Inflammatory macrophage treated with lipopolysaccharide for 1 hour (primary cell): Measurements from ENCODE around the gene CFAP45.

Experiments
- DNase-seq, 2 donors: peaks; one replicate each; pipeline ENCODE4 v3.0.0-alpha.2; 2020 to 2022

The CFAP45 gene

GRCh38 chr1:159936273-159936904 is 36.4 kb upstream of the CFAP45 start:
- DNase-seq, result peak; percentile 29 to 89

DNA sequence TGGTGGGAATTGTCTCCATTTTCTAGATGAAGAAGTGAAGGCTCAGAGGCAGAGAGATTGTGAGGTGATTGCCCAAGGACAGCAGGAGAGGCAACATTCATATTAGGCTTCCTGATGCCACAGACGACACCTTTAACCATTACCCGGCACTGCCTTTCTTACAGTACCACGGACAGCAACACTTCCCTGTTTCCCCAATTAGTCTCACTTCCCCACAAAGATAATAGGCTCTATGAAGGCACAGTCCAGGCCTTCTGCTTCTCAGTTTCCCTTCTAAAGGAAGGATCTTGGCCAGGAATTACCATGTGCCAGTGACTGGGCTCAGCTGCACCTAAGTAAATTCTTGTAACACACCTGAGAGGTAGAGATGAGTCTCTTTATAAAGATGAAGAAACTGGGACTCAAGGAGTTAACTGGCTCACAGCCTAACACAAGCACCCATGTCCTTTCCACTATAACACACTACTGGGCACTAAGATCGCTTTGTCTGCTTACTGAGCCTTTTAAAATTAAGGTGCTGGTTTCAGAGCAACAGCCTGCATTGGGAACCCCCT is 35.8 kb upstream of the CFAP45 start:
- peak; percentile 55 to 78 for DNase-seq

DNA sequence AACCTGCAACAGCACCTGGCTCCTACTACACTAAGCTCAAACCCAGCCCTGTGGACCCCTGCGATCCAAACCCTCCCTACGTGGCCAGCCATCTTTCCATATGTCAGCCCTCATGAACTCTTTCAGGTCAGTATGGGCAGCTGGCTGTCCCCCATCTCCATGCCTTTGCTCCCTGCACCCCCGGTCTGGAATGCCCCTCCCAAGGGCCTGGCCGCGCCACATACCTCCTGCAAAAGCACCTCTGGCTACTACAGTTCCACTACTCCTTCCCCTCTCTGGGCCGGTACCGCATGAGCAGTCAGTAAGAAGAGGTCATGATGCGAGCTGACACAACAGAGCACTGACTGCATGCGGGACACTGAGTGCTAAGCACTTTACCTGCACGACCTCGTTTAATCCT is 35.3 kb upstream of the CFAP45 start:
- no peak for DNase-seq

GRCh38 chr1:159934136-159935039 is 34.4 kb upstream of the CFAP45 start:
- DNase-seq, result no peak

GRCh38 chr1:159933347-159933746 is 33.4 kb upstream of the CFAP45 start:
- no peak for DNase-seq

DNA sequence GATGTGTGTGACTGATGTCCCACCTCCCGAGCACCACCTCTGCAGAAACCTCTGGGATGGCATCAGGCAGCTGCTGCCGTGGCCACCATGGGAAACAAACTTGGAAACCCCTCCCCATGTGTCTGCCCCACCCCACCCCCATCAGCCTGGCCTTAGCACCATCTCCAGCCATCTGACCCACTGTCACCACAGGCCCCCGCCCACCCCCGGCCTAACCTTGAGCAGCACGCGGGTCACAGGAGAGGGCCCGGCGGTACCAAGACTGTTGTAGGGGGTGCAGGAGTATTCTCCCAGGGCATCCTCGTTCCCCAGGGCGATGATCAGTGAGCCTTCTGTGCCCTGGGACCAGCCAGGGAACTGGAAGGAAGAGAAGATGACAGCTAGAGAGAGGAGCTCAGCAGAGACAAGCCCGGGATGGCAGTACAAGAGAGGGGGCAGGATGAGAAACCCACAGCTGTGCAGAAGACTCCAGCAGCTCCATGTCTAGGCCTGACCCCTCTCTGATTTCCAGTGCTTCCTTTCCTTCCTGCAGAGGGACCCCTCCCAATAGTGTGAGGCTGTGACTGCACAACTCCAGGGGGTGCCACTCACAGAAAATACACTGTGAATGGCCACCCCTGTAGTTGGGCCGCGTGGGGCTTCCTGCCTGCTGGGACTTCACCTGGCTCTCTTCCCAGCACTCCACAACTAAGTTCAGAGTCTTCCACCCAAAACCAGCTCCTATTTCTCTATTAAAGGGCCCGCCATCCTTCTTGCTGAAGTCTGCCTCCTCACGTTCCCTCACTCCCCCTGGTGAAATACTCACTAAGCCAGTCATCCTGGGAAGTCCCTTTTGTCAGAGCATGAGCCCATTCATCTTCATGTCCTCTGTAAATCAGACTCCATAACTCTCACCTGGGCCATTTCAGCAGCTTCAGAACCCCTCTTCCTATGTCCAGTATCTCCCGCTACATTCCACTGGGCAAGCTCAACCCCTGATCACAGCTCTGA is 32.6 kb upstream of the CFAP45 start:
- DNase-seq, result no peak

GRCh38 chr1:159931795-159932173 is 31.8 kb upstream of the CFAP45 start:
- DNase-seq, result no peak

DNA sequence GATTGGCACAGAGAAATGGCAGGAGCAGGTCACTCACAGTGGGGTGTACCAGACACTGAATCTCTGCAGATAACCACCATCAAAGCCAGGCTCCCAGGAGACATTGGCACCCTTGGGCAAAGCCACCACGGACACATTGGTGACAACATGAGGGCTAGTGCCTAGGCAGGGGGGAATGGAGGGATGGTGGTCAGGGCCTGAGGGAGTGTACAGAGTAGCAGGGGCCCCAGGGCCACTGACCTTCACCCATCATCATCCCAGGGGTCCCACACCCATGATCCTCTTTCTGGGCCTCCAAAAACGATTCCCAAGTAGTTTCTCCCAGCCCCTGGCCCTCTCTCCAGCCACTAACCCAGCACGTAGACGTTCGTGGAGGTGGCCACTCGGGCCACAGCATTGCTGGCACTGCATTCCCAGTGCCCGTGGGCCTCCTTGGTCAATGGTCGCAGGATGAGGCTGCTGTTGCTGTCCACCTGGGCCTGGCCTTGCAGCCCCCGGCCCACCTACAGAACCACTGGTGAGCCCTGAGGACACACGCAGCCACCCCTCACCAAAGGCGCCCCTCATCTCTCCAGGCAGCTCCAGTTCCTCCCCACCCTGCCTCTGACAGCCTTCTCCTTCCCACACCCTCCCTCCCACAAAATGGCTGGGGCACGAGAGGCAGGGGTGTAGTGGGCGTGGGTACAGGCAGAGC is 31.3 kb upstream of the CFAP45 start:
- no peak for DNase-seq

DNA sequence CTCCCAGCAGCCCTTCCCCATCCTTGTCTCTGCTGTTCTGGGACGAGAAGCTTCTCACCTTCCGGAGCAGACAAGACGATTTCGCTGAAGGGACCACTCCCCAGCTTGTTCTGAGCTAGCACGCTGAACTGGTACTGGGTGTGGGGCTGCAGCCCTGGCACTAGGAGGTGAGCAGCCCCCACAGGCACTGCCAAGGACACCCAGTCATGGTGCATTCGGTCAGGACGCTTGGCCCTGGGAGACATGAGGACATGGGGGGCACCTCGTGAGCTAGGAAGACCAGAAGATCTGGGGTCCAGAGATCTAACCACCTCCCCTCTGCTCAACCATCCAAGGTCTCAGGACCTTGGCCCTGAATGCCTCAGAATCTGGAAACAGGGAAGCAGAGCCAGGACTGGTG is 30.7 kb upstream of the CFAP45 start:
- no peak for DNase-seq

- no peak for DNase-seq
These were observed 30.3 kb upstream of the CFAP45 start for GRCh38 chr1:159930216-159930615.

- no peak for DNase-seq
These were observed 29.4 kb upstream of the CFAP45 start for GRCh38 chr1:159929155-159930051.

GRCh38 chr1:159928491-159929050 is 28.6 kb upstream of the CFAP45 start:
- no peak for DNase-seq

GRCh38 chr1:159927849-159928431 is 28.0 kb upstream of the CFAP45 start:
- DNase-seq, result peak in 1 of 2 donors; percentile 25

DNA sequence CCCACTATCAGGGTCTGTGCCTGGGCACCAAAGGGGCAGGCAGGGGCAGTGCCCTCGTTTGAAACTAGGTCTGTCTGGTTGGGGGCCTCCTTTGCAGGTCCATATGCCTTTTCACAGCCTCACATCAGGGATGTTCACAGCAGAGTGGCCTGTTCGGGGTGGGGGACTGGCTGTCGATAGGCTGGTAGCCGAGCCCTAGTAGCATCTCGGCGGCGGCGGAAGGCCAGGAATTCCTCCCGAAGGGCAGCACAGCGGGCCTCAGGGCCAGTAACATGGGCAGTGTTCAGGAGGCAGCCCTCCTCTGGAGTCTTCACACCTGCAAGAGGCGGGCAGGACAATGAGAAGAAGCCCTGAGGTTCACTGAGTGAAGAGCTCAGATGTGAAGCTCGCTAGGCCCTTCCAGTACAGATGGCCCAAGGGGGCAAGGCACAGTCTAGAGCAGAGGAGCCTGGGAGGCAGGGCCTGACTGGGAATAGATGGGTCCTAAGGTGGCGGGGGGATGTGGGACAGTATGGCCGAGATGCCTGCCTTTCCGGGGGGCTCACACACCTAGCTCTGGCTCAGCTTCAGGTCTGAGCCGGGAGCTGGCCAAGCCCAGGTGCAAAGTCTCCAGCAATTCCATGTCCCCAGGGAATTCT is 27.4 kb upstream of the CFAP45 start:
- DNase-seq, result no peak

GRCh38 chr1:159925719-159926078 is 25.7 kb upstream of the CFAP45 start:
- DNase-seq, result peak in 1 of 2 donors; percentile 20

GRCh38 chr1:159924791-159925718 is 25.1 kb upstream of the CFAP45 start, which contains the start of gene TAGLN2:
Gene TAGLN2, minus strand, starts transcription at chr1:159925507. Its CDS starts 4,998 bp downstream, at chr1:159920509.
- peak; percentile 88 to 92 for DNase-seq

DNA sequence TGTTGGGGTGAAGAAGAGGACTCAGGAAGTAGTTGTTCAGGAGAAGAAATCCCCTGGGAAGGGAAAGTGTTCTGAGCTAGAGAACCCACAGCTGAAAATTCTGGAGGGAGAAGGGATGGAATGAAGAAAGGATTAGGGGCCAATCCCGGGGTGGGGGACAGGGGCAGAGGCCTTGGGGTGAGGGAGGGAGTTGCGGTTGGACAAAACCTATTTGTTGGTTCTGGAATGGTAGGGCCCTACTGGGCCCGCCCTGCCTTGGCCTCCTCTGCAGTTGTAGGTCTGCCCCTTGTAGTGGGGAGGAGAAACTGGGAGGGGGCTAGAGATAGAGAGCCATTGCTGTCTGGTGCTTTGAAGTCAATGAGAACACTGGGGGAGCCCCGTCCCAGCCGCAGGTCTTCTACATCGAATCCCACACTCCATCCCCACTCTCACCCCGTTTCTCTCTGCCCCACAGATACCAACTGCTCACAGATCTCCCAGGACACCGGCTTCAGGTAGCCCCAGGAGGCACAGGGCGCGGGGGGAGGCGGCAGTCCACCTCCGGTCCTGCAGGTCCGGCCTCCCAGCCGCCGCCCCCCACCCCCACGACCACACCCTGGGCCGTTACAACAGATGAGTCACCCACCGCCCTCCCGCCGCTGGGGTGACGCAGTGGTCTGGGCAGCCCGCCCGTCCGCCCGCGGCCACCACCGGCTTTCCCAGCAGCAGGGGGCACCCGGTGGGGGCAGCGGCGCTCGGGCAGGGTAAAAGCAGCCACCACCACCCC is 24.2 kb upstream of the CFAP45 start:
- peak; percentile 82 to 84 for DNase-seq
